Gastrocnemius medialis (tissue), 4 donors: ENCODE results near the gene NADSYN1. TPM values are rescaled to one million over a fixed set of nuclear protein-coding genes. Genes with fewer than 3 reads are reported as not detected.

Experiments used
- ATAC-seq, 2 donors: fragments of 150-250 bp; one replicate each; pipeline ENCODE4 v1.9.1; 2016
- DNase-seq, 2 donors: peaks; one replicate each; pipeline ENCODE4 v3.0.0-alpha.2; 2019
- H3K27ac ChIP-seq, 4 donors: fragments of 200-600 bp; sonication (generic); 1 replicate in 1 of 4; 2 replicates in 3 of 4; pipeline ENCODE4 v1.5.1; 2016 to 2018; ENCODE audit warnings: mild to moderate bottlenecking in 2 of 4, moderate library complexity in 1 of 4
- H3K27me3 ChIP-seq, 3 donors: fragments of 200-600 bp; sonication (generic) in 2 of 3; 1 replicate in 1 of 3; 2 replicates in 2 of 3; pipeline versions ENCODE4 v1.5.1 to v1.6.0; 2016 to 2019; ENCODE audit warnings: mild to moderate bottlenecking in 1 of 3, moderate library complexity in 1 of 3
- H3K36me3 ChIP-seq, 2 donors: fragments of 200-600 bp; sonication (generic) in 1 of 2; one replicate each; pipeline ENCODE4 v1.5.1; 2017 to 2018
- H3K4me1 ChIP-seq, 2 donors: fragments of 200-600 bp; sonication (generic) in 1 of 2; one replicate each; pipeline ENCODE4 v1.5.1; 2016 to 2017; ENCODE audit warnings: mild to moderate bottlenecking in 2 of 2
- H3K4me3 ChIP-seq, 4 donors: fragments of 200-600 bp; sonication (generic) in 3 of 4; 1 replicate in 1 of 4; 2 replicates in 3 of 4; pipeline ENCODE4 v1.5.1; 2016 to 2019; ENCODE audit warnings: mild to moderate bottlenecking in 2 of 4
- H3K9me3 ChIP-seq, 3 donors: fragments of 200-600 bp; sonication (generic) in 2 of 3; 1 replicate in 1 of 3; 2 replicates in 2 of 3; pipeline ENCODE4 v1.5.1; 2016 to 2019
- CTCF ChIP-seq, 5 experiments: fragments of 450-650 bp in 3 of 5; fragments of 200-600 bp in 2 of 5; sonication (generic) in 2 of 5; IDR thresholded peaks in 4 of 5; conservative IDR thresholded peaks in 1 of 5; 1 replicate in 4 of 5; 2 replicates in 1 of 5; pipeline ENCODE4 v1.5.1; 2016 to 2019; ENCODE audit warnings: antibody characterized with exemption in 5 of 5, mild to moderate bottlenecking in 3 of 5, moderate library complexity in 3 of 5
- POLR2A ChIP-seq, 2 donors: fragments of 450-650 bp; IDR thresholded peaks; one replicate each; pipeline ENCODE4 v1.6.1; 2017; ENCODE audit warnings: antibody characterized with exemption in 2 of 2, mild to moderate bottlenecking in 2 of 2, moderate library complexity in 2 of 2
- in situ Hi-C, 4 donors: fragments of 200-750 bp; cut with MboI; loops; one replicate each; pipeline versions ENCODE4 v1.15.0 to v1.8.0; 2017; ENCODE audit warnings: low sequenced_read_pairs in 4 of 4
- intact Hi-C: fragments of 100-400 bp; cut with DNase I; formaldehyde crosslinking; loops from one replicate; pipeline ENCODE4 v1.15.1; 2023; ENCODE audit warnings: low total_unique reads
- total RNA-seq, 4 donors: library from RNA; depleted of rRNA; stranded (reverse); fragments of >200 nt; gene quantifications; one replicate each; pipeline versions ENCODE4 v1.1.0 to v1.2.3, GENCODE V29; 2016

Gene NADSYN1
- total RNA-seq, 4 donors from 2014 or later, result 10.5 to 27.1 (median 16.0) TPM

- ATAC-seq, result no peak
- no peak for DNase-seq
- in situ Hi-C loops (no loop called here), intact Hi-C loops (loop anchor here (5.0 kb wide), 1 partner anchor 47 kb away; no protein-coding TSS in a partner anchor)
- Histone ChIP-seq H3K4me1 (peaks cover 26 to 31% of the 10 kb centered on the region in 2 donors), H3K9me3 (no peaks in the 10 kb centered on the region), H3K27me3 (no peaks in the 10 kb centered on the region), H3K27ac (peak overlapping the region in 3 of 4 donors; percentile 84 to 87 (median 86)), H3K36me3 (peaks cover 0 to 10% of the 10 kb centered on the region in 2 donors), H3K4me3 (no peak overlapping the region)
- TF ChIP-seq CTCF (IDR thresholded peaks at IDR 0.05 in 4 of 5, conservative IDR thresholded peaks at IDR 0.05 in 1 of 5), result no peak
- TF ChIP-seq POLR2A (IDR thresholded peaks at IDR 0.05), result no peak
Observed at GRCh38 chr11:71450507-71450906, 2.5 kb upstream of the NADSYN1 start.

GRCh38 chr11:71450939-71451338 lies 2.1 kb upstream of the NADSYN1 start:
- H3K27ac ChIP-seq, result peak overlapping the region; percentile 78 to 87 (median 82)

GRCh38 chr11:71451596-71452198 lies 1.3 kb upstream of the NADSYN1 start:
- intact Hi-C loops, result loop anchor here (5.0 kb wide), 1 partner anchor 46 kb away; no protein-coding TSS in a partner anchor
- H3K4me1 ChIP-seq, result peaks cover 26 to 31% of the 10 kb centered on the region in 2 donors

More at GRCh38 chr11:71450939-71451338, 2.1 kb upstream of the NADSYN1 start:
- Histone ChIP-seq H3K27me3 (no peaks in the 10 kb centered on the region), H3K9me3 (no peaks in the 10 kb centered on the region), H3K4me1 (peaks cover 26 to 31% of the 10 kb centered on the region in 2 donors), H3K36me3 (peaks cover 0 to 14% of the 10 kb centered on the region in 2 donors), H3K4me3 (no peak overlapping the region)
- intact Hi-C loops, result loop anchor here (5.0 kb wide), 1 partner anchor 46 kb away; no protein-coding TSS in a partner anchor
- no peak for TF ChIP-seq POLR2A (IDR thresholded peaks at IDR 0.05)
- TF ChIP-seq CTCF (IDR thresholded peaks at IDR 0.05 in 4 of 5, conservative IDR thresholded peaks at IDR 0.05 in 1 of 5), result no peak
- in situ Hi-C loops, result no loop called here
- DNase-seq (no peak), ATAC-seq (no peak)

GRCh38 chr11:71452199-71453036 lies 585 bp upstream of the NADSYN1 start:
- Histone ChIP-seq H3K27ac (peak overlapping the region; percentile 78 to 87 (median 82)), H3K27me3 (no peaks in the 10 kb centered on the region), H3K36me3 (peaks cover 0 to 29% of the 10 kb centered on the region in 2 donors), H3K4me1 (peaks cover 26 to 31% of the 10 kb centered on the region in 2 donors), H3K9me3 (no peaks in the 10 kb centered on the region), H3K4me3 (peak overlapping the region; percentile 82 to 96 (median 88))
- ATAC-seq (peak; percentile 17 to 47), DNase-seq (peak; percentile 23 to 37)
- TF ChIP-seq CTCF (IDR thresholded peaks at IDR 0.05 in 4 of 5, conservative IDR thresholded peaks at IDR 0.05 in 1 of 5), result no peak
- no peak for TF ChIP-seq POLR2A (IDR thresholded peaks at IDR 0.05)
- in situ Hi-C loops, result no loop called here
- intact Hi-C loops, result loop anchor here (5.0 kb wide), 1 partner anchor 45 kb away; no protein-coding TSS in a partner anchor

More at GRCh38 chr11:71451596-71452198, 1.3 kb upstream of the NADSYN1 start:
- no peak for TF ChIP-seq POLR2A (IDR thresholded peaks at IDR 0.05)
- TF ChIP-seq CTCF (IDR thresholded peaks at IDR 0.05 in 4 of 5, conservative IDR thresholded peaks at IDR 0.05 in 1 of 5), result no peak
- DNase-seq, result peak in 1 of 2 donors; percentile 32
- H3K9me3 ChIP-seq, result no peaks in the 10 kb centered on the region
- H3K27ac ChIP-seq, result peak overlapping the region; percentile 78 to 87 (median 82)
- in situ Hi-C loops, result no loop called here
- H3K27me3 ChIP-seq, result no peaks in the 10 kb centered on the region
- H3K4me3 ChIP-seq, result peak overlapping the region; percentile 82 to 96 (median 88)
- no peak for ATAC-seq
- peaks cover 0 to 22% of the 10 kb centered on the region in 2 donors for H3K36me3 ChIP-seq
